Naive thymus-derived CD8-positive, alpha-beta T cell (primary cell): Measurements from ENCODE around the gene IGF2R. TPM values are rescaled to one million over a fixed set of nuclear protein-coding genes. Genes with fewer than 3 reads are reported as not detected.

Source experiments
- ATAC-seq, 2 donors: fragments of 150-1000 bp; cut with Tn5 transposase in 1 of 2; sonication (Bioruptor Pico), chemical (Tn5 transposase) in 1 of 2; 1 replicate in 1 of 2; 2 replicates in 1 of 2; pipeline ENCODE4 v1.10.0; 2021; ENCODE audit warnings: mild to moderate bottlenecking in 2 of 2, moderate library complexity in 2 of 2
- POLR2A ChIA-PET: fragments of 350-600 bp; sonication (Branson Sonifier 250); formaldehyde crosslinking; loops from one replicate; lab custom pipeline; 2021; ENCODE audit warnings: antibody characterized with exemption; lab: Charles Lee
- DNase-seq, 10 donors: peaks; one replicate each; pipeline versions ENCODE4 v3.0.0 to v3.0.0-alpha.2; 2020 to 2022
- H3K27ac Mint-ChIP-seq, 10 donors: one replicate each; pipeline ENCODE4 v1.8.0; 2020 to 2022; ENCODE audit warnings: mild to moderate bottlenecking in 10 of 10, mixed read lengths in 10 of 10, moderate library complexity in 4 of 10, inconsistent platforms in 1 of 10
- H3K27me3 Mint-ChIP-seq, 5 donors: one replicate each; pipeline ENCODE4 v1.8.0; 2021 to 2022; ENCODE audit warnings: mixed read lengths in 5 of 5
- H3K36me3 Mint-ChIP-seq, 3 donors: one replicate each; pipeline ENCODE4 v1.8.0; 2020 to 2022; ENCODE audit warnings: mixed read lengths in 3 of 3, mild to moderate bottlenecking in 2 of 3, inconsistent platforms in 1 of 3
- H3K4me1 Mint-ChIP-seq, 4 donors: one replicate each; pipeline ENCODE4 v1.8.0; 2021 to 2022; ENCODE audit warnings: mixed read lengths in 4 of 4
- H3K4me3 Mint-ChIP-seq, 10 donors: one replicate each; pipeline ENCODE4 v1.8.0; 2020 to 2022; ENCODE audit warnings: mild to moderate bottlenecking in 10 of 10, mixed read lengths in 10 of 10, moderate library complexity in 6 of 10, inconsistent platforms in 1 of 10
- H3K9me3 Mint-ChIP-seq, 9 donors: one replicate each; pipeline ENCODE4 v1.8.0; 2020 to 2022; ENCODE audit warnings: mixed read lengths in 9 of 9, mild to moderate bottlenecking in 3 of 9, inconsistent platforms in 1 of 9, moderate library complexity in 1 of 9
- polyA plus RNA-seq, 3 donors: library from polyadenylated mRNA; unstranded; fragments of 300-500 nt; fragmentation: Illumina TruSeq; gene quantifications; one replicate each; pipeline ENCODE4 v1.2.3, GENCODE V29; 2021
- total RNA-seq, 8 experiments: library from RNA in 2 of 8; stranded (reverse) in 2 of 8; gene quantifications; one replicate each; pipeline ENCODE4 v1.2.3 and lab custom pipeline; 2021 to 2026

The IGF2R gene
- total and polyA plus RNA-seq, 5 experiments from 2014 or later: 9.1 to 69.7 (median 19.3) TPM

GRCh38 chr6:160092602-160093001 lies 123.7 kb downstream of the IGF2R start:
- ATAC-seq: no peak
- H3K27ac Mint-ChIP-seq: peak overlapping the region in 1 of 10 donors; percentile 63
- H3K4me3 Mint-ChIP-seq: no peak overlapping the region
- H3K4me1 Mint-ChIP-seq: peaks cover 0 to 2% (median under 1%) of the 10 kb centered on the region in 4 donors
- no peak for DNase-seq
- peaks cover 3 to 88% (median 42%) of the 10 kb centered on the region in 3 donors for H3K36me3 Mint-ChIP-seq
- POLR2A ChIA-PET: no interaction called here
- no peaks in the 10 kb centered on the region for H3K27me3 Mint-ChIP-seq
- H3K9me3 Mint-ChIP-seq: no peaks in the 10 kb centered on the region

- no peaks in the 10 kb centered on the region for H3K9me3 Mint-ChIP-seq
- H3K27ac Mint-ChIP-seq: no peak overlapping the region
- ATAC-seq (no peak), DNase-seq (no peak)
- no peaks in the 10 kb centered on the region for H3K27me3 Mint-ChIP-seq
- H3K4me3 Mint-ChIP-seq: no peak overlapping the region
- H3K4me1 Mint-ChIP-seq: peaks cover 0 to 3% (median under 1%) of the 10 kb centered on the region in 4 donors
- peaks cover 3 to 88% (median 43%) of the 10 kb centered on the region in 3 donors for H3K36me3 Mint-ChIP-seq
- POLR2A ChIA-PET: no interaction called here
Observed at GRCh38 chr6:160093061-160093460, 124.2 kb downstream of the IGF2R start.

- peak overlapping the region in 2 of 10 donors; percentile 46 to 60 for H3K27ac Mint-ChIP-seq
- POLR2A ChIA-PET: no interaction called here
- peaks cover 3 to 90% (median 43%) of the 10 kb centered on the region in 3 donors for H3K36me3 Mint-ChIP-seq
Observed at GRCh38 chr6:160093946-160094345, 125.1 kb downstream of the IGF2R start.

GRCh38 chr6:160095146-160095845 lies 126.4 kb downstream of the IGF2R start:
- Mint-ChIP-seq H3K36me3 (peaks cover 3 to 83% (median 39%) of the 10 kb centered on the region in 3 donors), H3K9me3 (no peaks in the 10 kb centered on the region), H3K27me3 (no peaks in the 10 kb centered on the region), H3K4me1 (peaks cover 7 to 16% (median 8%) of the 10 kb centered on the region in 4 donors), H3K27ac (peak overlapping the region in 2 of 10 donors; percentile 1 to 25), H3K4me3 (no peak overlapping the region)
- ATAC-seq (no peak), DNase-seq (no peak)
- POLR2A ChIA-PET: interaction anchor here (0.6 kb wide), 1 partner anchor 431 kb away, joined by 3 read pairs; no protein-coding TSS in a partner anchor

More at GRCh38 chr6:160093946-160094345, 125.1 kb downstream of the IGF2R start:
- Mint-ChIP-seq H3K9me3 (no peaks in the 10 kb centered on the region), H3K27me3 (no peaks in the 10 kb centered on the region), H3K4me3 (no peak overlapping the region), H3K4me1 (peaks cover 0 to 5% (median 3%) of the 10 kb centered on the region in 4 donors)
- ATAC-seq (no peak), DNase-seq (no peak)

- DNase-seq: no peak
- Mint-ChIP-seq H3K4me1 (peaks cover 11 to 30% (median 13%) of the 10 kb centered on the region in 4 donors), H3K27me3 (no peaks in the 10 kb centered on the region), H3K27ac (peak overlapping the region in 3 of 10 donors; percentile 40 to 69 (median 40)), H3K4me3 (peak overlapping the region in 1 of 10 donors; percentile 39), H3K9me3 (no peaks in the 10 kb centered on the region), H3K36me3 (peaks cover 0 to 80% (median 26%) of the 10 kb centered on the region in 3 donors)
- POLR2A ChIA-PET: no interaction called here
- ATAC-seq: no peak
Observed at GRCh38 chr6:160101277-160102205, 132.7 kb downstream of the IGF2R start.

- H3K27ac Mint-ChIP-seq: peak overlapping the region in 2 of 10 donors; percentile 24 to 28
- no peak overlapping the region for H3K4me3 Mint-ChIP-seq
- peaks cover 0 to 79% (median 22%) of the 10 kb centered on the region in 3 donors for H3K36me3 Mint-ChIP-seq
- H3K27me3 Mint-ChIP-seq: no peaks in the 10 kb centered on the region
- no peak for ATAC-seq
- H3K4me1 Mint-ChIP-seq: peaks cover 9 to 30% (median 13%) of the 10 kb centered on the region in 4 donors
- no peak for DNase-seq
- no peaks in the 10 kb centered on the region for H3K9me3 Mint-ChIP-seq
- POLR2A ChIA-PET: no interaction called here
Observed at GRCh38 chr6:160102399-160102798, 133.5 kb downstream of the IGF2R start.

GRCh38 chr6:160102956-160103824 lies 134.3 kb downstream of the IGF2R start:
- POLR2A ChIA-PET: no interaction called here
- no peak overlapping the region for H3K4me3 Mint-ChIP-seq
- H3K36me3 Mint-ChIP-seq: peaks cover 0 to 74% (median 17%) of the 10 kb centered on the region in 3 donors
- H3K27me3 Mint-ChIP-seq: no peaks in the 10 kb centered on the region
- peak overlapping the region in 3 of 10 donors; percentile 24 to 56 (median 43) for H3K27ac Mint-ChIP-seq
- peaks cover 11 to 32% (median 16%) of the 10 kb centered on the region in 4 donors for H3K4me1 Mint-ChIP-seq
- DNase-seq: peak in 3 of 10 donors; percentile 2 to 11 (median 7)
- no peaks in the 10 kb centered on the region for H3K9me3 Mint-ChIP-seq
- ATAC-seq: no peak

- peaks cover 0 to 68% (median 16%) of the 10 kb centered on the region in 3 donors for H3K36me3 Mint-ChIP-seq
- peaks cover 10 to 31% (median 20%) of the 10 kb centered on the region in 4 donors for H3K4me1 Mint-ChIP-seq
- H3K9me3 Mint-ChIP-seq: no peaks in the 10 kb centered on the region
- H3K27me3 Mint-ChIP-seq: no peaks in the 10 kb centered on the region
- no peak for DNase-seq
- POLR2A ChIA-PET: no interaction called here
- no peak overlapping the region for H3K4me3 Mint-ChIP-seq
- H3K27ac Mint-ChIP-seq: peak overlapping the region in 3 of 10 donors; percentile 19 to 50 (median 43)
- no peak for ATAC-seq
Observed at GRCh38 chr6:160103825-160104100, 134.9 kb downstream of the IGF2R start.

- ATAC-seq (no peak), DNase-seq (no peak)
- Mint-ChIP-seq H3K4me3 (no peak overlapping the region), H3K9me3 (no peaks in the 10 kb centered on the region), H3K4me1 (peaks cover 10 to 26% (median 25%) of the 10 kb centered on the region in 4 donors), H3K27me3 (no peaks in the 10 kb centered on the region), H3K36me3 (peaks cover 0 to 60% (median 13%) of the 10 kb centered on the region in 3 donors), H3K27ac (peak overlapping the region in 1 of 10 donors; percentile 34)
- POLR2A ChIA-PET: no interaction called here
Observed at GRCh38 chr6:160104821-160105517, 136.1 kb downstream of the IGF2R start.

- Mint-ChIP-seq H3K27me3 (no peaks in the 10 kb centered on the region), H3K4me3 (no peak overlapping the region), H3K36me3 (peaks cover 0 to 58% (median 13%) of the 10 kb centered on the region in 3 donors), H3K4me1 (peaks cover 13 to 29% (median 23%) of the 10 kb centered on the region in 4 donors), H3K27ac (peak overlapping the region in 1 of 10 donors; percentile 49), H3K9me3 (no peaks in the 10 kb centered on the region)
- no peak for ATAC-seq
- POLR2A ChIA-PET: no interaction called here
- no peak for DNase-seq
Observed at GRCh38 chr6:160106010-160106409, 137.1 kb downstream of the IGF2R start.

- Mint-ChIP-seq H3K9me3 (no peaks in the 10 kb centered on the region), H3K27ac (peak overlapping the region in 5 of 10 donors; percentile 14 to 77 (median 46)), H3K27me3 (no peaks in the 10 kb centered on the region), H3K4me1 (peaks cover 10 to 30% (median 19%) of the 10 kb centered on the region in 4 donors), H3K36me3 (peaks cover 0 to 52% (median 13%) of the 10 kb centered on the region in 3 donors), H3K4me3 (no peak overlapping the region)
- POLR2A ChIA-PET: no interaction called here
- ATAC-seq (no peak), DNase-seq (no peak)
Observed at GRCh38 chr6:160106701-160107100, 137.8 kb downstream of the IGF2R start.
